ENCODE results near the gene NR2C2. TPM values are rescaled to one million over a fixed set of nuclear protein-coding genes. Genes with fewer than 3 reads are reported as not detected.

Gene NR2C2
- total and polyA plus RNA-seq, 9 of the 15 experiments (the other 6 are each of a cell fraction or from before 2014, with no cell fraction given) = 6.1 to 33.0 (median 14.6) TPM

DNA sequence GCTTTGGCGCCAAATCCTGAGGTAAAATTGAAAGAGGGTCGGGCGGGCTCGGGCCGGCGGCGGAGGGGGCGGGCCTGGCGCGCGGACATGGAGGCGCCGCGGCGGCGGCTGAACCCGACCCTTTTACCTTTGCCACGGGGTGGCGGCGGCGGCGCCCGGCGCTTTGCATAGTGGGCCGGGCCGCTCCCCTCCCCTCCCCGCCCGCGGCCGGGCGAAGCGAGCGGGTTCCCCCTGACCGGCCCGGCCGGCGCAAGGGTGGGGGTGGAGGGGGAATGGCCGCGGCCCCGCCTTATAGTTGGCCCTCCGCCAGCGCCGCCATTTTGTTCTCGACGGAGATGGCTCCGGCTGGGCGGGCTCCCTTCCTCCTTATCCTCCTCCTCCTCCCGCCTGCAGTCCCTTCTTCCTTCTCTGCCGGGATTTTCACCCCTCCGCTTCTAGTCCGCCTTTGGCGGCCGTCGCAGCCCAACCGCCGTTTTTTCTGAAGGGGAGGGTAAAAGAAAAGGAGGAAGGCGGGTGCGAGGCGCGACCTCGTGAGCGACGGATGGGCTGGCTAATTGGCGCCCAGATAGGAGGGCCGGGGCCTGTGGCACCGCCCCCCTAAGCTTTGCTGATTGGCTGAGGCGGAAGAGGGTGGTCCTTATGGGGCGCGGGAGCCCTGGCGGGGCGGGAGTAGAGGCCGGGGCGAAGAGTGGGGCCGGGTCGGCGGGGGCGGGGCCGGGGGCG lies 664 bp downstream of the NR2C2 start (continued):
- TF ChIP-seq NR2C1 (IDR thresholded peaks at IDR 0.05) (peak; percentile 89), NR2C1 (tag; IDR thresholded peaks at IDR 0.05) (peak; percentile 83), TAF1 (IDR thresholded peaks at IDR 0.05; ENCODE audit: control insufficient read depth, extremely low read depth, insufficient read depth, low read length, severe bottlenecking) (peak; percentile 88), ATF1 (CRISPR knock-in tag; IDR thresholded peaks at IDR 0.05) (no peak), ATF1 (tag; IDR thresholded peaks at IDR 0.05) (peak; percentile 77), TARDBP (IDR thresholded peaks at IDR 0.05) (peak; percentile 48; the same call in 1 of the 2 replicates), ZNF668 (CRISPR knock-in tag; IDR thresholded peaks at IDR 0.05) (no peak), ZNF232 (CRISPR knock-in tag; IDR thresholded peaks at IDR 0.05) (no peak), STAG1 (CRISPR knock-in tag; IDR thresholded peaks at IDR 0.05; ENCODE audit: borderline replicate concordance) (no peak), COPS2 (conservative IDR thresholded peaks at IDR 0.05) (no peak), PYGO2 (tag; IDR thresholded peaks at IDR 0.05) (no peak), ZNF707 (CRISPR knock-in tag; conservative IDR thresholded peaks at IDR 0.05) (no peak), TAF15 (IDR thresholded peaks at IDR 0.05; ENCODE audit: low read depth, low read length) (no peak), CSDE1 (IDR thresholded peaks at IDR 0.05) (no peak)
- TF ChIP-seq, protein P1, sequence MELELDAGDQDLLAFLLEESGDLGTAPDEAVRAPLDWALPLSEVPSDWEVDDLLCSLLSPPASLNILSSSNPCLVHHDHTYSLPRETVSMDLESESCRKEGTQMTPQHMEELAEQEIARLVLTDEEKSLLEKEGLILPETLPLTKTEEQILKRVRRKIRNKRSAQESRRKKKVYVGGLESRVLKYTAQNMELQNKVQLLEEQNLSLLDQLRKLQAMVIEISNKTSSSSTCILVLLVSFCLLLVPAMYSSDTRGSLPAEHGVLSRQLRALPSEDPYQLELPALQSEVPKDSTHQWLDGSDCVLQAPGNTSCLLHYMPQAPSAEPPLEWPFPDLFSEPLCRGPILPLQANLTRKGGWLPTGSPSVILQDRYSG (tag; conservative IDR thresholded peaks at IDR 0.05; ENCODE audit: low read depth) = no peak
- TF ChIP-seq, protein P2, sequence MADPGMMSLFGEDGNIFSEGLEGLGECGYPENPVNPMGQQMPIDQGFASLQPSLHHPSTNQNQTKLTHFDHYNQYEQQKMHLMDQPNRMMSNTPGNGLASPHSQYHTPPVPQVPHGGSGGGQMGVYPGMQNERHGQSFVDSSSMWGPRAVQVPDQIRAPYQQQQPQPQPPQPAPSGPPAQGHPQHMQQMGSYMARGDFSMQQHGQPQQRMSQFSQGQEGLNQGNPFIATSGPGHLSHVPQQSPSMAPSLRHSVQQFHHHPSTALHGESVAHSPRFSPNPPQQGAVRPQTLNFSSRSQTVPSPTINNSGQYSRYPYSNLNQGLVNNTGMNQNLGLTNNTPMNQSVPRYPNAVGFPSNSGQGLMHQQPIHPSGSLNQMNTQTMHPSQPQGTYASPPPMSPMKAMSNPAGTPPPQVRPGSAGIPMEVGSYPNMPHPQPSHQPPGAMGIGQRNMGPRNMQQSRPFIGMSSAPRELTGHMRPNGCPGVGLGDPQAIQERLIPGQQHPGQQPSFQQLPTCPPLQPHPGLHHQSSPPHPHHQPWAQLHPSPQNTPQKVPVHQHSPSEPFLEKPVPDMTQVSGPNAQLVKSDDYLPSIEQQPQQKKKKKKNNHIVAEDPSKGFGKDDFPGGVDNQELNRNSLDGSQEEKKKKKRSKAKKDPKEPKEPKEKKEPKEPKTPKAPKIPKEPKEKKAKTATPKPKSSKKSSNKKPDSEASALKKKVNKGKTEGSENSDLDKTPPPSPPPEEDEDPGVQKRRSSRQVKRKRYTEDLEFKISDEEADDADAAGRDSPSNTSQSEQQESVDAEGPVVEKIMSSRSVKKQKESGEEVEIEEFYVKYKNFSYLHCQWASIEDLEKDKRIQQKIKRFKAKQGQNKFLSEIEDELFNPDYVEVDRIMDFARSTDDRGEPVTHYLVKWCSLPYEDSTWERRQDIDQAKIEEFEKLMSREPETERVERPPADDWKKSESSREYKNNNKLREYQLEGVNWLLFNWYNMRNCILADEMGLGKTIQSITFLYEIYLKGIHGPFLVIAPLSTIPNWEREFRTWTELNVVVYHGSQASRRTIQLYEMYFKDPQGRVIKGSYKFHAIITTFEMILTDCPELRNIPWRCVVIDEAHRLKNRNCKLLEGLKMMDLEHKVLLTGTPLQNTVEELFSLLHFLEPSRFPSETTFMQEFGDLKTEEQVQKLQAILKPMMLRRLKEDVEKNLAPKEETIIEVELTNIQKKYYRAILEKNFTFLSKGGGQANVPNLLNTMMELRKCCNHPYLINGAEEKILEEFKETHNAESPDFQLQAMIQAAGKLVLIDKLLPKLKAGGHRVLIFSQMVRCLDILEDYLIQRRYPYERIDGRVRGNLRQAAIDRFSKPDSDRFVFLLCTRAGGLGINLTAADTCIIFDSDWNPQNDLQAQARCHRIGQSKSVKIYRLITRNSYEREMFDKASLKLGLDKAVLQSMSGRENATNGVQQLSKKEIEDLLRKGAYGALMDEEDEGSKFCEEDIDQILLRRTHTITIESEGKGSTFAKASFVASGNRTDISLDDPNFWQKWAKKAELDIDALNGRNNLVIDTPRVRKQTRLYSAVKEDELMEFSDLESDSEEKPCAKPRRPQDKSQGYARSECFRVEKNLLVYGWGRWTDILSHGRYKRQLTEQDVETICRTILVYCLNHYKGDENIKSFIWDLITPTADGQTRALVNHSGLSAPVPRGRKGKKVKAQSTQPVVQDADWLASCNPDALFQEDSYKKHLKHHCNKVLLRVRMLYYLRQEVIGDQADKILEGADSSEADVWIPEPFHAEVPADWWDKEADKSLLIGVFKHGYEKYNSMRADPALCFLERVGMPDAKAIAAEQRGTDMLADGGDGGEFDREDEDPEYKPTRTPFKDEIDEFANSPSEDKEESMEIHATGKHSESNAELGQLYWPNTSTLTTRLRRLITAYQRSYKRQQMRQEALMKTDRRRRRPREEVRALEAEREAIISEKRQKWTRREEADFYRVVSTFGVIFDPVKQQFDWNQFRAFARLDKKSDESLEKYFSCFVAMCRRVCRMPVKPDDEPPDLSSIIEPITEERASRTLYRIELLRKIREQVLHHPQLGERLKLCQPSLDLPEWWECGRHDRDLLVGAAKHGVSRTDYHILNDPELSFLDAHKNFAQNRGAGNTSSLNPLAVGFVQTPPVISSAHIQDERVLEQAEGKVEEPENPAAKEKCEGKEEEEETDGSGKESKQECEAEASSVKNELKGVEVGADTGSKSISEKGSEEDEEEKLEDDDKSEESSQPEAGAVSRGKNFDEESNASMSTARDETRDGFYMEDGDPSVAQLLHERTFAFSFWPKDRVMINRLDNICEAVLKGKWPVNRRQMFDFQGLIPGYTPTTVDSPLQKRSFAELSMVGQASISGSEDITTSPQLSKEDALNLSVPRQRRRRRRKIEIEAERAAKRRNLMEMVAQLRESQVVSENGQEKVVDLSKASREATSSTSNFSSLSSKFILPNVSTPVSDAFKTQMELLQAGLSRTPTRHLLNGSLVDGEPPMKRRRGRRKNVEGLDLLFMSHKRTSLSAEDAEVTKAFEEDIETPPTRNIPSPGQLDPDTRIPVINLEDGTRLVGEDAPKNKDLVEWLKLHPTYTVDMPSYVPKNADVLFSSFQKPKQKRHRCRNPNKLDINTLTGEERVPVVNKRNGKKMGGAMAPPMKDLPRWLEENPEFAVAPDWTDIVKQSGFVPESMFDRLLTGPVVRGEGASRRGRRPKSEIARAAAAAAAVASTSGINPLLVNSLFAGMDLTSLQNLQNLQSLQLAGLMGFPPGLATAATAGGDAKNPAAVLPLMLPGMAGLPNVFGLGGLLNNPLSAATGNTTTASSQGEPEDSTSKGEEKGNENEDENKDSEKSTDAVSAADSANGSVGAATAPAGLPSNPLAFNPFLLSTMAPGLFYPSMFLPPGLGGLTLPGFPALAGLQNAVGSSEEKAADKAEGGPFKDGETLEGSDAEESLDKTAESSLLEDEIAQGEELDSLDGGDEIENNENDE (IDR thresholded peaks at IDR 0.05; ENCODE audit: low read depth, low read length) = no peak
